ENCODE measurements around the gene GADD45A.

The GADD45A gene

DNA sequence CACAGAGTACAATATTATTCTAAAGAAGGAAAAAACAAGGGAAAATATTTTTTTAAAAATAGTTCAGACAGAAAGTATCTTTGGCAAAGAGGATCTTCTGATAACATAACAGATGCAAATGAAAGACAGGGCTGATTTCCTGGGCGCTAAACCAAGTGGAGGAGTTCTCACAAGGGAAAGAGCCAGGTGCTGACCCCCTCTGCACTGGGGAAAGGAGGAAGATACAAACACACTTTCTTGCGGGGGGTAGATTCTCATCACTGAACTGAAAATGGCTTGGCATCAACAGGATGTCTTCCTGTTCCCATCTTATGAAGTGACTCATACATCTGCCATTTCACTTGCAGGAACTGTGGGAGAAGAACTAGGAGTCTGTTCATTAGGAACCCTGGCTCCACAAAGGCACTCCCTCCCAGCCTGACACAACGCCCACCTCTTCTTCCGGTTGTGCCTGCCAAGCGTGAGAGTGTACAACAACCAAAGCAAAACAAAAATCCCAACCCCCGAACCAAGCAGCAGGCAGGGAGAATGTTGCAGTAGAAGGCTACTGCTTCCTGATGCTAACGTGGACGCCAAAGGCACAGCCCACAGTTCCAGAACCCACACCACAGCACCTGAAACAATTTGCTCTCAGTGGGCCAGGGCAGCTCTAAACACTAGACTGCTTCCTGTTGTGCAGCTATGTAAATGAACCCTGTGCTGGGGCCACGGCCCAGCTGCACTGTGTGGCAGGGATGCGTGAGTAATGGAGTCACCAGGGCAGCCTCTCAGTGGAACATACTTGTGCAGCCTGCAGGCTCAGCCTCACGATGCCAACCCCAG lies 51.0 kb downstream of the GADD45A start:
- Histone ChIP-seq H3K4me3 (ENCODE audit: low read depth in 1 of 5, low read length in 5 of 5) (peak overlapping the region in 4 of 5 donors; percentile 16 to 49 (median 32)), H3K9ac (ENCODE audit: low read length in 5 of 5) (peak overlapping the region in 1 of 5 donors; percentile 94), H3K27ac (ENCODE audit: low read depth, low read length) (peak overlapping the region; percentile 33), H3K27me3 (ENCODE audit: control insufficient read depth in 5 of 5, insufficient read depth in 4 of 5, low read length in 5 of 5) (peaks cover 0 to 3% (median 0%) of the 10 kb centered on the region in 5 donors), H3K9me3 (ENCODE audit: control insufficient read depth in 5 of 5, low read length in 5 of 5) (peaks cover 0 to 3% (median 0%) of the 10 kb centered on the region in 5 donors), H3K36me3 (ENCODE audit: control insufficient read depth in 5 of 5, insufficient read depth in 5 of 5, low read length in 5 of 5) (no peaks in the 10 kb centered on the region), H3K4me1 (ENCODE audit: control insufficient read depth in 5 of 5, insufficient read depth in 5 of 5, low read length in 5 of 5) (peaks cover 19 to 48% (median 44%) of the 10 kb centered on the region in 5 donors)

DNA sequence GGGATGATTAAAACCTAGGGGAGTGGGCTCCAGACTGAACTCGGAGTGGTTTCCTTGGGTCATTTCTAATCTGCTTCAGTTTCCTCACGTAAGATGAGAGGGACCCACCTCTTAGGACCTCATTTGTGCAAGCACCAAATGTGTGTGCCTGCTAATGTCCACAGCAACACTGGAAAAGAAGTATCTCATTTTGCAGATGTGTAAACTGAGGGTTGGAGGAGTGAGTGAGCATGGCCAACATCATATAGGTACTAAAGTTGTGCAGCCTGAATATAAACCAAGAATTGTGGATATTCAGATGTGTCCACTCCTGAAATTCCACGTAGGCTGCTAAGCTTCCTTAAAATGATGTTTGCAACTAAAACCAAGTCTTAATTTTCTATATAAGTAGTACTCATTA lies 51.7 kb downstream of the GADD45A start:
- Histone ChIP-seq H3K9ac (ENCODE audit: low read length in 5 of 5) (no peak overlapping the region), H3K27me3 (ENCODE audit: control insufficient read depth in 5 of 5, insufficient read depth in 4 of 5, low read length in 5 of 5) (peaks cover 0 to 3% (median 0%) of the 10 kb centered on the region in 5 donors), H3K36me3 (ENCODE audit: control insufficient read depth in 5 of 5, insufficient read depth in 5 of 5, low read length in 5 of 5) (no peaks in the 10 kb centered on the region), H3K4me3 (ENCODE audit: low read depth in 1 of 5, low read length in 5 of 5) (peak overlapping the region in 2 of 5 donors; percentile 19 to 45), H3K27ac (ENCODE audit: low read depth, low read length) (peak overlapping the region; percentile 33), H3K4me1 (ENCODE audit: control insufficient read depth in 5 of 5, insufficient read depth in 5 of 5, low read length in 5 of 5) (peaks cover 19 to 50% (median 47%) of the 10 kb centered on the region in 5 donors), H3K9me3 (ENCODE audit: control insufficient read depth in 5 of 5, low read length in 5 of 5) (peaks cover 0 to 3% (median 0%) of the 10 kb centered on the region in 5 donors)

DNA sequence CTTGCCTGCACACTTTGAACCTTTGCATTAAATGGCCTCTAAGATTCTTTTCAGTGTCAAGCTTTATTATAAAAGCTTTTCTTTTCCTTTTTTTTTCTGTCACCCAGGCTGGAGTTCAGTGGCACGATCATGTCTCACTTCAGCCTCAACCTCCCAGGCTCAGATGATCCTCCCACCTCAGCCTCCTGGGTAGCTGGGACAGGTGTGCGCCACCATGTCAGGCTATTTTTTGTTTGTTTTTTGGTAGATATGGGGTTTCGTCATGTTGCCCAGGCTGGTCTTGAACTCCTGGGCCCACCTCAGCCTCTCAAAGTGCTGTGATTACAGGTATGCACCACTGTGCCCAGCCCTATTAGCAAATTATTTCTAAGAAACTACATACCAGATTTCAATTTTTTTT lies 52.9 kb downstream of the GADD45A start:
- Histone ChIP-seq H3K4me1 (ENCODE audit: control insufficient read depth in 5 of 5, insufficient read depth in 5 of 5, low read length in 5 of 5) (peaks cover 13 to 41% (median 37%) of the 10 kb centered on the region in 5 donors), H3K36me3 (ENCODE audit: control insufficient read depth in 5 of 5, insufficient read depth in 5 of 5, low read length in 5 of 5) (no peaks in the 10 kb centered on the region), H3K9ac (ENCODE audit: low read length in 5 of 5) (no peak overlapping the region), H3K27me3 (ENCODE audit: control insufficient read depth in 5 of 5, insufficient read depth in 4 of 5, low read length in 5 of 5) (peaks cover 0 to 3% (median 0%) of the 10 kb centered on the region in 5 donors), H3K4me3 (ENCODE audit: low read depth in 1 of 5, low read length in 5 of 5) (no peak overlapping the region), H3K9me3 (ENCODE audit: control insufficient read depth in 5 of 5, low read length in 5 of 5) (peaks cover 0 to 3% (median 0%) of the 10 kb centered on the region in 5 donors), H3K27ac (ENCODE audit: low read depth, low read length) (no peak overlapping the region)
